Measurements from ENCODE around the gene DMRT1.

The DMRT1 gene

DNA sequence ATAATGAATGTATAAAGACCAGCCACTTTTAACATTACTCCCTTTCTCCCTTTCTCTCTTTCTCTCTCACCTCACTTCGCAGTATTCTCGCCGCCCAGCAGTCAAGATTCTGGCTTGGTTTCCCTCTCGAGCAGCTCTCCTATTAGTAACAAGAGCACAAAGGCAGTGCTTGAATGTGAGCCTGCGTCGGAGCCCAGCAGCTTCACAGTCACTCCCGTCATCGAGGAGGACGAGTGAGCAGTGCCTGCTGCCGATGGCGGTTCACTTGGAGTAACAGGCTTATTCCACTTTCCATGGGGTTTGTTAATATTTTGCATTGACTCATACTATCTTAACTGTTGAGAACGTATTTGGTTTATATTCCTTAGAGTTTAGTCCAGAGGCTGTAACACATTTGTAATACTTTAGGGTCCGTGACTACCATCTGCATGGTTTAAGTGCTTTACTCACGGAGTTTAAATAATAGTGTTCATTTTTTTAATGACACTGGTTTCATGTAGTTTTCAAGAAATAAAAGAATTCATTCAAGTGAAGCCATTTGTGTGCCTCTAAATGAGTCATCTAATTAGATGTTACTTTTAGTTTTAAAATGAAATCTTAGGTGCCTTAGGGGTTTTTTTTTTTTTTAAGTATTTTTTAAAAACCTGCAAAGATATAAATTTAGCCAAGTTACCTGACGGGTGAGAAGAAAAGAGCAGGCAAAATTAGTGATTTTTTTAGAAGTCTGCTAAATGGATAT, 126.6 kb downstream of the DMRT1 start (continued):
- peak; percentile 47 for TF ChIP-seq SCRT2 (tag by site-specific recombination; IDR thresholded peaks at IDR 0.05)

DNA sequence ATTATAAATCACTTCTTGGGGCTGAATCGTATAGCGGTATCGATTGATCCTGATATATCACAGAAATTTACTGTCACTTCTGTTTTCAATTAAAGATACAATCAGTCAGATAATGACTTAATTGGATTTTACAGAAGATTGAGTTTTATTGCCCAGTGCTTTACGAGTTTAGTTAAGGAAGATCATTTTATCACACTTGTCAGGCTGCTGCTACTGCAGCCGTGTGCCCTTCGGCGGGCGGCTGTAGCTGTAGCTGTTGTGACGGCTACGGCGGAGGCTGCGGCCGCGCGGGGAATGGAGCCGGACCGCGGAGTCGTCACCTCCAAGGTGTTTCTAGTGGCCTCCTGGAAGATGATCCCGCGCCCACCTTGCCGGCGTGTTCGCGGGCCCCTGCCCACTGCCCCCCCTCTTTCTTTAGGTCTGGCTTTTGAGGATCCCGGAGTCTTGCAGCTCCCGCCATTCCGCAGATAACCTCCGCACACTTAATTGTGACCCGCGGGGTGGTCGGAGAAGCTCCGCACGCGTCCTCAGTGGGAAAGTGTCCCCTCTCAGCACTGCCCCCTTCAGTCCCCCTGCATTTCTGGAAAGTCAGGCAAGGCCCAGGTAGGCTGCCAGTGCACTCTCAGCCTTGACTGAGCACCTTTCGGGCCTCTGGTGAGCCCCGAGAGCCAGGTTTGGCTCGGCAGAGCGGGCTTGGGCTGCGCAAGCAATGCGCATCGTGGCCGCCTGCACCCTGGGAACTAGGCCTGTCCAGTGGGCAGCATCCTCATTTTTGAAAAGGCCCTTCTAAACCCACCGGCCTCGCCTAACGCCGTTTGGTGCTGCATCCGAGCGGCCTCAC, 128.0 kb downstream of the DMRT1 start:
- ChIA-PET POLR2A (no interaction called here), CTCF (no interaction called here)
- H3K9me3 ChIP-seq (ENCODE audit: control insufficient read depth, insufficient read depth, low read depth, low read length), result no peaks in the 10 kb centered on the region
- no peak overlapping the region for H3K27ac ChIP-seq (ENCODE audit: extremely low read depth, low read depth, low read length)
- H3K4me1 ChIP-seq (ENCODE audit: control insufficient read depth, insufficient read depth, low read length), result peaks cover 10% of the 10 kb centered on the region
- H3K4me3 ChIP-seq (ENCODE audit: low read depth, low read length), result no peak overlapping the region
- no peaks in the 10 kb centered on the region for H3K36me3 ChIP-seq (ENCODE audit: control insufficient read depth in 2 of 2, insufficient read depth in 1 of 2, low read length in 2 of 2)
- peak; percentile 79 for TF ChIP-seq OVOL3 (tag by site-specific recombination; IDR thresholded peaks at IDR 0.05)
- TF ChIP-seq ZNF521 (tag by site-specific recombination; IDR thresholded peaks at IDR 0.05), result no peak
- no peak; the same call in 1 of the 2 replicates for TF ChIP-seq ZNF549 (tag by site-specific recombination; IDR thresholded peaks at IDR 0.05)
- TF ChIP-seq ZNF670 (tag by site-specific recombination; IDR thresholded peaks at IDR 0.05; ENCODE audit: low read depth), result no peak
- no peak for TF ChIP-seq ZBTB7A (tag by site-specific recombination; IDR thresholded peaks at IDR 0.05; ENCODE audit: low read depth)
- TF ChIP-seq ZNF274 (IDR thresholded peaks at IDR 0.05; ENCODE audit: low read length), result no peak
- TF ChIP-seq ZNF274 (tag by site-specific recombination; IDR thresholded peaks at IDR 0.05; ENCODE audit: borderline replicate concordance), result no peak
- TF ChIP-seq ZNF324 (tag by site-specific recombination; IDR thresholded peaks at IDR 0.05), result no peak
- TF ChIP-seq ZNF239 (tag by site-specific recombination; IDR thresholded peaks at IDR 0.05), result no peak
- TF ChIP-seq, protein P1, sequence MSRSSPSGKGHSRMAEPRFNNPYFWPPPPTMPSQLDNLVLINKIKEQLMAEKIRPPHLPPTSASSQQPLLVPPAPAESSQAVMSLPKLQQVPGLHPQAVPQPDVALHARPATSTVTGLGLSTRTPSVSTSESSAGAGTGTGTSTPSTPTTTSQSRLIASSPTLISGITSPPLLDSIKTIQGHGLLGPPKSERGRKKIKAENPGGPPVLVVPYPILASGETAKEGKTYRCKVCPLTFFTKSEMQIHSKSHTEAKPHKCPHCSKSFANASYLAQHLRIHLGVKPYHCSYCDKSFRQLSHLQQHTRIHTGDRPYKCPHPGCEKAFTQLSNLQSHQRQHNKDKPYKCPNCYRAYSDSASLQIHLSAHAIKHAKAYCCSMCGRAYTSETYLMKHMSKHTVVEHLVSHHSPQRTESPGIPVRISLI (tag by site-specific recombination; IDR thresholded peaks at IDR 0.05), result no peak
- no peak for TF ChIP-seq ZNF266 (tag by site-specific recombination; IDR thresholded peaks at IDR 0.05; ENCODE audit: low read depth)
- TF ChIP-seq ZNF404 (tag by site-specific recombination; IDR thresholded peaks at IDR 0.05), result no peak
- TF ChIP-seq FEZF1 (tag by site-specific recombination; IDR thresholded peaks at IDR 0.05), result peak; percentile 72
- TF ChIP-seq MEIS1 (CRISPR knock-in tag; IDR thresholded peaks at IDR 0.05; ENCODE audit: borderline replicate concordance), result no peak
- no peak for TF ChIP-seq GFI1B (tag by site-specific recombination; IDR thresholded peaks at IDR 0.05)
- TF ChIP-seq, protein P2, sequence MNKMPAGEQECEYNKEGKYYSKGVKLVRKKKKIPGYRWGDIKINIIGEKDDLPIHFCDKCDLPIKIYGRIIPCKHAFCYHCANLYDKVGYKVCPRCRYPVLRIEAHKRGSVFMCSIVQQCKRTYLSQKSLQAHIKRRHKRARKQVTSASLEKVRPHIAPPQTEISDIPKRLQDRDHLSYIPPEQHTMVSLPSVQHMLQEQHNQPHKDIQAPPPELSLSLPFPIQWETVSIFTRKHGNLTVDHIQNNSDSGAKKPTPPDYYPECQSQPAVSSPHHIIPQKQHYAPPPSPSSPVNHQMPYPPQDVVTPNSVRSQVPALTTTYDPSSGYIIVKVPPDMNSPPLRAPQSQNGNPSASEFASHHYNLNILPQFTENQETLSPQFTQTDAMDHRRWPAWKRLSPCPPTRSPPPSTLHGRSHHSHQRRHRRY (tag by site-specific recombination; IDR thresholded peaks at IDR 0.05), result no peak
- TF ChIP-seq ZNF843 (tag by site-specific recombination; IDR thresholded peaks at IDR 0.05), result peak; percentile 84
- TF ChIP-seq, protein P3, sequence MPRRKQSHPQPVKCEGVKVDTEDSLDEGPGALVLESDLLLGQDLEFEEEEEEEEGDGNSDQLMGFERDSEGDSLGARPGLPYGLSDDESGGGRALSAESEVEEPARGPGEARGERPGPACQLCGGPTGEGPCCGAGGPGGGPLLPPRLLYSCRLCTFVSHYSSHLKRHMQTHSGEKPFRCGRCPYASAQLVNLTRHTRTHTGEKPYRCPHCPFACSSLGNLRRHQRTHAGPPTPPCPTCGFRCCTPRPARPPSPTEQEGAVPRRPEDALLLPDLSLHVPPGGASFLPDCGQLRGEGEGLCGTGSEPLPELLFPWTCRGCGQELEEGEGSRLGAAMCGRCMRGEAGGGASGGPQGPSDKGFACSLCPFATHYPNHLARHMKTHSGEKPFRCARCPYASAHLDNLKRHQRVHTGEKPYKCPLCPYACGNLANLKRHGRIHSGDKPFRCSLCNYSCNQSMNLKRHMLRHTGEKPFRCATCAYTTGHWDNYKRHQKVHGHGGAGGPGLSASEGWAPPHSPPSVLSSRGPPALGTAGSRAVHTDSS (tag by site-specific recombination; IDR thresholded peaks at IDR 0.05), result no peak
- TF ChIP-seq ZBTB20 (tag by site-specific recombination; IDR thresholded peaks at IDR 0.05), result no peak
- TF ChIP-seq ZBTB1 (tag by site-specific recombination; IDR thresholded peaks at IDR 0.05), result no peak
- TF ChIP-seq ZNF416 (tag by site-specific recombination; IDR thresholded peaks at IDR 0.05), result no peak
- no peak for TF ChIP-seq ZNF2 (tag by site-specific recombination; IDR thresholded peaks at IDR 0.05)
- no peak for TF ChIP-seq ZIC2 (tag by site-specific recombination; IDR thresholded peaks at IDR 0.05)
- no peak for TF ChIP-seq ZNF366 (tag by site-specific recombination; conservative IDR thresholded peaks at IDR 0.05)
- TF ChIP-seq SALL2 (tag by site-specific recombination; IDR thresholded peaks at IDR 0.05; ENCODE audit: borderline replicate concordance), result no peak
- TF ChIP-seq WT1 (tag by site-specific recombination; IDR thresholded peaks at IDR 0.05), result no peak
- TF ChIP-seq, protein P4, sequence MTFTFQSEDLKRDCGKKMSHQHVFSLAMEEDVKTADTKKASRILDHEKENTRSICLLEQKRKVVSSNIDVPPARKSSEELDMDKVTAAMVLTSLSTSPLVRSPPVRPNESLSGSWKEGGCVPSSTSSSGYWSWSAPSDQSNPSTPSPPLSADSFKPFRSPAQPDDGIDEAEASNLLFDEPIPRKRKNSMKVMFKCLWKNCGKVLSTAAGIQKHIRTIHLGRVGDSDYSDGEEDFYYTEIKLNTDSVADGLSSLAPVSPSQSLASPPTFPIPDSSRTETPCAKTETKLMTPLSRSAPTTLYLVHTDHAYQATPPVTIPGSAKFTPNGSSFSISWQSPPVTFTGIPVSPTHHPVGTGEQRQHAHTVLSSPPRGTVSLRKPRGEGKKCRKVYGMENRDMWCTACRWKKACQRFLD (tag by site-specific recombination; IDR thresholded peaks at IDR 0.05), result no peak
- TF ChIP-seq ZNF768 (tag by site-specific recombination; IDR thresholded peaks at IDR 0.05), result no peak
- no peak for TF ChIP-seq ZNF391 (tag by site-specific recombination; IDR thresholded peaks at IDR 0.05; ENCODE audit: borderline replicate concordance, low read depth)
- no peak for TF ChIP-seq PRDM1 (tag by site-specific recombination; IDR thresholded peaks at IDR 0.05)
- TF ChIP-seq ZNF623 (tag by site-specific recombination; IDR thresholded peaks at IDR 0.05), result no peak
- TF ChIP-seq KLF16 (tag by site-specific recombination; IDR thresholded peaks at IDR 0.05), result no peak
- no peak for TF ChIP-seq ZNF423 (tag by site-specific recombination; IDR thresholded peaks at IDR 0.05)

Data from HEK293 (cell line).